GM21717 (cell line): Measurements from ENCODE around the gene LACTB.
"Not testable (repeated sequence)": the region's sequence is repeated elsewhere in the genome, so short reads cannot be mapped to it uniquely, and the experiment has no call there.

Experiments
- ATAC-seq: cut with Tn5 transposase; IDR thresholded peaks from one replicate; pipeline ENCODE4 v1.9.1; 2021; ENCODE audit warnings: mild to moderate bottlenecking, moderate library complexity; ENCODE audit not compliant: unreplicated experiment

LACTB gene

DNA sequence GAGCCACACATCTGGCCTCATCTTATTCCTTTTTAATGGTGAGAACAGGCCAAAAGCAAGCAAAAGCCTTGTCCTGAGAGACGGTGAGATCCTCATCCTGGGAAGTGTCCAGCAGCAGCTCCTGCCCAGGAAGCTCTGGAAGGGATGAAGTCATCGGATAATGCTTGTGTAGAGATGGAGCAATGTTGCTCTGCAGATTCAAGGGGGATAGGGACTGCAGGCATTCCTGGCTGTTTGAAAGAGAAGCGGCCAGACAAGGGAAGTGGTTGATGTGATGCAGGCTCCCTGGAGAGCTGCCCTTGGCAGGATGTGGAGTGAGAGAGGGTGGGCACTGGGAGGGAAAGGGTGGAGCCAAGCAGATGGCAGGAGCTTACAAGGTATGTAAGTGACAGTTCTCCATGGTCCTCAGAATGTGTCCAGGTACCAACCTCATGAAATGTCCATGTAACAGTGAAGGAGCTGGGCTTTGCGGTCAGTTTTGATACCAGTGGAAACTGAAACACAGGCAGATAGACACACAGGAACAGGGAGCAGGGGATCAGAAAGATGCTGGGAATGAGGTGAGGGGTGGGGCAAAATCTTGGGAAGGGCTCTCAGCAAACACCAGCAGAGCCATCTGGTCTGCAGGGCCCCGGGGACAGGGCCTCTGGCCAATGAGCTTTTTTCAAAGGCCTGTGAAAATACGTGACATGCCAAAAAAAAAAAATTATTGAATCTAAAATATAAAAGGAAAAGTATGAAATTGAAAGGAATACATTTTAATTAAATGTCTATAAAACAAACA, 32.2 kb upstream of the LACTB start:
- ATAC-seq, result no peak

DNA sequence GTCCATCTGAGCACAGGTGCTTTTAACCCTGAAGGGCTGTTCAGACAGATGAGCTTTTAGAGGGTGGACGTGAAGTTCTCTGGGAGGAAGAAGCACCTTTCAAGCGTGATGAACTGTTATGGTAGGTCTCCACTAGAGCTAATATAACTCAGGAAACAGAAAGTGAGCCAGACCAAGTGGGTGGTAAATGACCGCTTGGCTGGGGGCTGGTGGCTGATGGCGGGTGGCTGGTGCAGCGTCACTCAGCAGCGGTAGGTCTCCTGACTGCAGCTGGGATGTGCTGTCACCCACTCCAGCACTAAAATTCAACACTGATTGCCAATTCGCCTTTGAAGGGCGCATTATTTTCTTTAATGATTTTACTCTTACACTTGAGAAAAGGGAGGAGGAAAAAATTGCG, 31.2 kb upstream of the LACTB start:
- no peak for ATAC-seq

DNA sequence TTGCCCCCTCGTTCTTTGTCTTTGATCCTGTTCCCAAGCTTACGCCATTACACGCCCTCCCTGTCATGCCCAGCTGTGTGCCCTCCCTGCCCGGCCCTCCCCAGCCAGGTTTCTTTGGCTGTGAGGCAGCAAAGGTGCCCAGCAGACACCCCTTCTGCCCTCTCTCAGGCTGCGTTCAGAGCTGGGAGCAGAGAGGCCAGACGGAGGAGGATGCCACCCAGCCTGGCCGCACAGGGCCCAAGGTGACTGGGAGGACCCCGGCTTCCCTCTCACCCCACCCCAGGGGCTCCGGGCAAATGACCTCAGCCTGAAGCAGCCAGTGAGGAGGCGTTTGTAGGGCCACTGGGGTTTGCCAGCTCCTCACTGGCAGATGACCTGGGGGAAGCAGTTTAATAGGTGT, 30.8 kb upstream of the LACTB start:
- ATAC-seq, result no peak

DNA sequence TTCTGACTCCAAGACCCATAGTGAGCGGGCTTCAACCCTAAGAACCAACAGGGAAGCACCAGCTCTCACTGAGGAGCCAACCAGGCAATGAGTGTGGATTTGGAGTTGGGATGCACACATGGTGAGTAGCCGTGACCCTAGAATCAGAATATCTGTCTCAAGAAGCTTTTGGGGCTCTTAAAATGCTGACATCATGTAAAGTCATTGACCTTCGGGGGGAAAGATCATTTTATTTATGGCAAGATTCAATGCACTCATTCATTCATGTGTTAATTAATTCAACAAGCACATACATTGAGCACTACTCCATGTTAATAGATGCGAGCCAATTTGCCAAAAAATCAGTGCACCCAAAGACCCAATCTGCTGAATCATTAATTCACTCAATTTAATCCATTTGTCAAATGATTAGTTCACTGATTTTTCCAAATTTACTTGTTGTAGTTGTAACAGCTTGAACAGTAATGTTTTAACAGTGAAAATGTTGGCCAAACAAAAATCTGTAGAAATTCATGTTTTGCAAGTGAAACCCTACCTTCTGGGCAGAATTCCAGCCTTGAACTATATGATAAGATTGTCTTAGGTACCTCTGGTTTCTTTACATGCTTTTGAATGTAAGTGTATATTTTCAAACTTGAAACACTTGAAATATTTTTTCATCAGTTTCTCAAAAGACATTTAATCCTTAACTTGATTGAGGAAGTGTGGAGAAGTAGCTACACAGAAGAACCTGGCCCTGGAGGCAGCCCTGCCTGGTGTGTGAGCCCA, 29.8 kb upstream of the LACTB start:
- no peak for ATAC-seq

DNA sequence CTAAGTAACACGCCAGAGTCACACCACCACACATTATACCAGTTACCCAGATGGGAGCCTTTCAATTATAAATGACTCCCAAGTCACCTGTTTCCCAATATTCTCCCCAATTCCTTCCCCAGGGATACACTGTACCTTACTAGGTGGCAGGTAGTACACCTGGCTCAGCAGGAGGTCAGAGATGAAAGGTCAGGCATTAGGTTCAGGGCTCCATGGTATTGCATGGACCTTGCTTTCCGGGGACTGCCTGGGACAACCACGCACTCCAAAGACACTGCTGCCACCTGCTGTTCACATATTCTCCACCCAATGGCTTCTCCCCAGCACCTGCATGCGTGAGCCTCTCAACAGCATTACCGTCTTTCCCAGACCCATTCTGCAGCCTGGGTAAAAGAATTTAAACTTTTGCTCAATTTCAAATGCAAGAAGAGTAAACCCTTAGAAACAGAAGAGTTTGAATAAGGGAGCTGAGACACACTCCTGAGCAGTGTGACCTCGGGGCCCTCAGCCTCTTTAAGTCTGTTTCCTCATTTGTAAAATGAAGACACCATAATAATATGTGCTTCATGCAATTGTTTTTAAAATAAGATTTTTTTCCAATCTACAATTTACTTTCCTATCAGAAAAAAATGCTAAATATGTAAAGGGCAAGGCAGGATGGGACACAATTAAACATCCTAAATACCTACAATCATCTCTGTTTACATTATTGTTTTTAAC, 28.0 kb upstream of the LACTB start:
- ATAC-seq, result no peak

DNA sequence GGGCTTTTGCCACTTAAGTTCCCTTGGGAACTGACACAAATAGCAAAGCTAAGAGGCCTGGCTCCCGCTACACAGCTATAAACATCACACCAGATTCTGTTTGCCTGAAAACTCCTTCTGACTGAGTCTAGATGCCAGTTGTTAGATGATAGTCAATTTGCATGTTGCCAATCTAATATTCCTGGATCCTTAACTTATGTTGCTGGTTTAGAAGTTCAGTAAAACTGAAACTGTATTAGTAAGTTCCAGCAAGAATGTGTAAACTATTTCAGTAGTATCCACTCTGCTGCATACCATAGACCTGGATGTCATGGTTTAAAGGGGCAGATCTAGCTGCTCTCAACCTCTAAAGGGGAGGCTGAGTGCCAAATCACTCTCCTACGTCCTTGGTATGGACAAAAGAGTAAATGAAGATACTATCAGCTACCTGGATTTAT, 27.1 kb upstream of the LACTB start:
- no peak for ATAC-seq

DNA sequence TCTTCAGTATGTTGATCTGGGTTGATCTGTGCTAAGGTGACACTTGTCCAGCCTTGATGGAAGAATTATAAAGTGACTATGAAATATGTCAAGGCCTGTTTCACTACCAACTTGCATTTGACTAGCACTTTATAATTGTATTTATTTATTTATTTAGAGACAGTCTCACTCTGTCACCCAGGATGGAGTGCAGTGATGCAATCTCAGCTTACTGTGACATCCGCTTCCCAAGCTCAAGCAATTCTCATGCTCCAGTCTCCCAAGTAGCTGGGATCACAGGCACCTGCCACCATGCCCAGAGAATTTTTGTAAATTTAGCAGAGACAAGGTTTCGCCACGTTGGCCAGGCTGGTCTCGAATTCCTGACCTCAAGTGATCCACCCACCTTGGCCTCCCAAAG, 25.5 kb upstream of the LACTB start:
- ATAC-seq, result no peak

DNA sequence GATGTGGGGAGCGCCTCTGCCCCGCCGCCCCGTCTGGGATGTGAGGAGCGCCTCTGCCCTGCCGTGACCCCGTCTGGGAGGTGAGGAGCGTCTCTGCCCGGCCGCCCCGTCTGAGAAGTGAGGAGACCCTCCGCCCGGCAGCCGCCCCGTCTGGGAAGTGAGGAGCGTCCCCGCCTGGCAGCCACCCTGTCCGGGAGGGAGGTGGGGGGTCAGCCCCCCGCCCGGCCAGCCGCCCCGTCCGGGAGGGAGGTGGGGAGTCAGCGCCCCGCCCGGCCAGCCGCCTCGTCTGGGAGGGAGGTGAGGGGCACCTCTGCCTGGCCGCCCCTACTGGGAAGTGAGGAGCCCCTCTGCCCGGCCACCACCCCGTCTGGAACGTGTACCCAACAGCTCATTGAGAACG, 22.8 kb upstream of the LACTB start:
- not testable (repeated sequence) for ATAC-seq

DNA sequence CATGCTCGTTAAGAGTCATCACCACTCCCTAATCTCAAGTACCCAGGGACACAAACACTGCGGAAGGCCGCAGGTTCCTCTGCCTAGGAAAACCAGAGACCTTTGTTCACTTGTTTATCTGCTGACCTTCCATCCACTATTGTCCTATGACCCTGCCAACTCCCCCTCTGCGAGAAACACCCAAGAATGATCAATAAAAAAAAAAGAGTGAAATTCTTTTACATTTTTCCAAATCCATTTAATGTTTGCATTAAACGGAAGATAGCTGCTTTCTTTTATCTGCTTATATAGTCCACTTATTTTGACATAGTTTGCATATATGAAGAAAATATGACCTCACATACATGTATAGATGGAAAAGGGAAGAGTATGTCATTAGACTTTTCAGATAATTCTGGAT, 22.1 kb upstream of the LACTB start:
- ATAC-seq, result not testable (repeated sequence)

DNA sequence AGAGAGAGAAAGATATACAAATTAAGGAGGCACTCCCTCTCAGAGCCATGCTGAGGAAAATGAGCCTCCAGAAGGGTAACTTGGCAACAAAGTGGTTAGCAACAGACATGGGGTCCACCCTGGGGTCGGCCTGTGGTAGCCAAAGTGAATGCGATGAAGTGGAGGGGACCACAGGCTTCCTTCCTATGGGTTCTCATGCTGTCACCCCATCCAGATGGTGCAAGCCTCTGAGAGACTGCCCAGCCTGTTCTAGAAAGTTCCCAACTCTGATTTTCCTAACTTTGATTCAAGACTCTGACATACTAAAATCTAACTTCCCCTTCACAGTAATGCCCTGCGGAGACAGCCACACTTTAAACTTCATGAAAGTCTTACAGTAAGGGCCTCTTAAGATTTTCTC, 18.2 kb upstream of the LACTB start:
- no peak for ATAC-seq

DNA sequence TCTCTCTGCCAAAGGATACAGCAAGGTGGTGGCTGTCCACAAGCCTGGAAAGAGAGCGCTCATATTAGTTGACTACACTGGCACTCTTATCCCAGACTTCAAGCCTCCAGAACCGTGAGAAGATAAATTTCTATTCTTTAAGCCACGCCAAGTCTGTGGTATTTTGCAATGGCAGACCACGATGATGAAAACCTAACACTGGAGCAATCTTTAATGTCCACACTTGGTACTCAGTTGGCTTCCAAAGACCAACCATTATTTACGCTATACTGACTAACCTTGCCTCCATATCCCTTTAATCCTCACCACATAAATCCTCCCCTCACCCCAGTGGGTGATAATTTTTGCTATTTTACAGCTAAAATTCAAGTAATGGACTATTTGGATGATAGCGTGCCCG, 16.9 kb upstream of the LACTB start:
- no peak for ATAC-seq

DNA sequence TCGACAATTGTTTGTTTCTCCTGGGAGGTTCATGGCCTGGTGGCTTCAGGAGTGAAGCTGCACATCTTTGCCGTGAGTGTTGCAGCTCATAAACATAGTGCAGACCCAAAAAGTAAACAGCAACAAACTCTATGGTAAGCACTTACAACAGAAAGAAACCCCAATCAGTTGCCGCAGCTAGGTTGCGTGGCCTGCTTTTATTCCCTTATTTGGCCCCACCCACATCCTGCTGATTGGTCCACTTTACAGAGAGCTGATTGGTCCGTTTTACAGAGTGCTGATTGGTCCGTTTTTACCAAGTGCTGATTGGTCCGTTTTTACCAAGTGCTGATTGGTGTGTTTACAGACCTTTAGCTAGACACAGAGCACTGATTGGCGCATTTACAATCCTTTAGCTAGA, 16.3 kb upstream of the LACTB start:
- ATAC-seq, result not testable (repeated sequence)

DNA sequence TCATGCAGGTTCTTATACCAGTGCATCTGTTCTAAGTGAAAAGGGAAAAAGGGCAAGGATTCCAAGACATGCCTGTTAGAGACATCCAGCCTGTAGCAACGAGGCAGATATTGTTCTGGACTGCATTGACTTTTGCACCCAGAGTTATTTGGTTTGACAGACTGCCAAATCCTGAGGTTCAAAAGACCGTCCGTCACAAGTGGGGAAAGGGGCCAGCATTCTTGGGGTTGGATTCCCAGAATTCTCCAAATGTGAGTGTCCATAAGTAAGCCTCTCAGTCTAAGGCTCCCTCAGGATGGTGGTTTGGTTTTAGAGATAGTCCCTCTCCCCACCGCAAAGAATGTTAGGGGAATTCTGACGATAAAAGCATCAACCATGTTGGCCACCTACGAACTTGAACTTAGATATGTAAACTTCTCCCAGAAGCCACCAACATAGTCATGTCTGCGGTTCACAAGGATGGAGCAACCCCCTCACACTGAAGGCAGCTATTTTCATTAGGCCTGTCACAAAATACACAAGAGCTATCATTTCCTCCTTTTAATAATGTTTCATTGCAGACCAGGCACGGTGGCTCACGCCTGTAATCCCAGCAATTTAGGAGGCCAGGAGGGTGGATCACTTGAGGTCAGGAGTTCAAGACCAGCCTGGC, 13.6 kb upstream of the LACTB start:
- no peak for ATAC-seq

DNA sequence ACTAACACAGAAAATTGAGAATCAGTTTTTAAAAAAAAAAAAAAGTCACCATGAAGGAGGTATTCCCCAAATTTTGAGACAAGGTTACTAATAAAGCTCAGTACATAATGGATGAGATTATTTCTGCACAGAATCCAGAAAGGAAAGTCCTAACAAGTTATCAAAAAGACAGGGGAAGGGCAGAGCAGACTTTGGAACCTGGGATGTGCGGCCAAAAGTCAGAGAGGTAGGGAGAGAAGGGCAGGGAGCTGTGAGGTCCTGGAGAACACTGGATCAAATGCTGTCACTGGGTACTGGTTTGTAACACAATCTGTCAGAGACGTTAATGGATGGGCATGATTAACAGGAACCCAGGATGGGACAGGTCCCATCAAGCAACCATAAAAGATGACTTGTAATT, 12.2 kb upstream of the LACTB start:
- no peak for ATAC-seq

DNA sequence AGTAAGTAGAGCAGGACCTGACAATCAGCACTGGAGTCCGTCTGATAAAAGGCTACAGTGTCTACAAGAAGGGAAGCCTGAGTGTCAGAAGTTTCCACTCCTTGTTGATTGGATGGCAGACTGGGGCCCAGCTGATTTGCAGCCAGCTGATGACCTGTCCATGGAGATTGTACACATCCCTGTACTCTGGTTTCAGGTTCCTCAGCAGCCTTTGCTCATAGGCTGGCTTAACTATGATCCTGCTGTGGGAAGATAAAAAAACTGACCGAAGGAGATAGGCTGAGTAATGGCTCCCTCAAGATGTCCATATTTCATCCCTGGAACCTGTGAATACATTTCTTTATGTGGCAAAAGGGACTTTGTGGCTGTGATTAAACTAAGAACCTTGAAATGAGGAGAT, 11.7 kb upstream of the LACTB start:
- ATAC-seq, result no peak

DNA sequence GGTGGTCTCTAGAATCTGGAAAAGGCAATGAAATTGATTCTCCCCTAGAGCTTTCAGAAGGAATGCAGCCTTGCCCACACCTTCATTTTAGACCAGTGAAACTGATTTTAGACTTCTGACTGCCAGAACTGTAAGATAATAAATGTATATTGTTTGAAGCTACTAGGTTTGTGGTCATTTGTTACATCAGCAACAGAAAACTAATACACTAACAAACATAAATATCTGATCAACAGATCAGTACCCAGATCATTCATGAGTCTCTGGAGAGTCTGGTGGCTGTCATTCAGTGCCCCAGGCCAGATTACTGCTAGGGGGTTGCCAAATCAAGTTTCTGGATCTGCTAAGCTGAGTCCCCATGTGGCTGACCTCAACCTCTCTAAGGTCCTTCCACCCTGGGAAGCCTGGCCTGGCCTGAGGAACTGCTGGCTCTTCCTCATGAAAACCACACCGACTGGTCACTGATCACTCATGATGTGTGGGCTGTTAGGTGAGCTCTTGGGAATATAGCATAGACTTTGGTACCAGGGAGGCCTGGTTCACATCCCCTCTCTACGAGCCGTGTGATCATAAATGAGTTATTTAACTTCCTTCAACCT, 11.1 kb upstream of the LACTB start:
- no peak for ATAC-seq

DNA sequence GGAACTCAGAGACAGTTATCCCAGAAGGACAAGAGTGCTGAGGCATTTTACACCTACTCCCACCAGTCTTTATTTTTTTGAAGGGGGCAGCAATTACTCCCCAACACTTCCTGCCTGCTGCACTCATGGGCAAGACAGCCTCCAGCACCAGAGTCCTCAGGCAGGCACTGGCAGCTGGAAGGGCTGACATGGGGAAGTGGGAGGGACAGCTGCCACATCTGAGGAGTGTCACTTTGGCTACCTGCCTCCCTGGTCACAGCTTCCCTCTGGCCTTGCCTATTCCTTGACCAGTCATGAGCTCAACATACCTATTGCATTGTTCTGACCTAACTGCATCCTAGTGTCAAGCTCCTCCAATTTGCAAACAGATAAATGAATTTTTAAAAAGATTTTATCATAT, 10.2 kb upstream of the LACTB start:
- ATAC-seq, result no peak

DNA sequence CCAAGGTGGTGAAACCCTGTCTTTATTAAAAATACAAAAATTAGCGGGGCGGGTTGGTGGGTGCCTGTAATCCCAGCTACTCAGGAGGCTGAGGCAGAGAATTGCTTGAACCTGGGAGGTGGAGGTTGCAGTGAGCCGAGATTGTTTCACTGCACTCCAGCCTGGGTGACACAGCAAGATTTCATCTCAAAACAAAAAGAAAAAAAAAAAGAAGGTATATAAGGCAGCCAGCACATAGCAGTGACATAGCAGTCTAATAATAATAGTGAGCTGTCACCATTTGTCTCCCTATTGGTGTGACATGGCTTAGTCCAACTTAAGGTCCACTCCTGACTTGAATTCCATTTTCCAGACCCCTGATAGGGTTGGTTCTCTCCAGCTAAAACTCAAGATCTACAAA, 8.8 kb upstream of the LACTB start:
- no peak for ATAC-seq

DNA sequence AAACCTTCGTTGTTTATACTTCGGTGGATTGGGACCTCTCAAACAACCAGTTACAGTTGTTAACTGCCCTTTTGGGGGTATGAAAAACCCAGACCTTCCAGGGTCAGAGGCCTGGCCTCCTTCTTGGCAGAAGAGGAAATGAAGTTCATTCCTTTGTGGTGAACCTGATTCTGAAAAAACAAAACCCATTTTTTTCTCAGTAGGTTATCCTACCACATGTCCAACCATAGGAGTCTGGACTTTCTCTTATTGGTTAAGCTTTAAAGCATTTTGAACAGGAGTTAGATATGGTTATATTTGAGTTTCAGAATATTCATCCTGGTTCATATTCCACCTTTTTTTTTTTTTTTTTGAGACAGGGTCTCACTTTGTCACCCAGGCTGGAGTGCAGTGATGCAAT, 7.2 kb upstream of the LACTB start:
- no peak for ATAC-seq

DNA sequence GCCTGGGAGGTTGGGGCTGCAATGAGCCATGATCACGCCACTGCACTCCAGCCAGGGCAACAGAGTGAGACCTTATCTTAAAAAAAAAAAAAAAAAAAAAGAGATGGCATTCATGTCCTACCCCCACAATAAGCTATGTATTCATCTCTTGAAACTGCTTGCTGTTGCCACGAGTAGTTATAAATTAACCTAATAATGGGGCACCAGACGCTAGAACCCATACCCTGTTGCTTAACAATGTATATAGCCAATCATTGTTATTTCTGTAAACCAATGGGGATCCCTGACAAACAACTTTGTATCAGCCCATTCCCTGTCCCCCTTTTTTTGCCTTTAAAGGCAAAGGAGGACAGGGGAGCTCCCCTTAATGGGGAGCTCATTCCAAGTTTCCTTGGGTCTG, 2.8 kb upstream of the LACTB start:
- ATAC-seq, result no peak
